SU-DHL-6 (cell line): ENCODE data around the gene SINHCAF.

Experiments
- H2AFZ ChIP-seq: fragments of 200-600 bp; sonication (generic); 2 replicates; pipeline ENCODE4 v1.6.1; 2014; ENCODE audit warnings: low read depth, mild to moderate bottlenecking, moderate library complexity, mixed read lengths, antibody characterized with exemption, low read length; ENCODE audit not compliant: severe bottlenecking
- H3F3A ChIP-seq: fragments of 200-600 bp; shearing (Covaris generic); 2 replicates; pipeline ENCODE4 v1.6.0; 2016; ENCODE audit warnings: antibody characterized with exemption, mild to moderate bottlenecking; ENCODE audit not compliant: insufficient read depth
- H3K27ac ChIP-seq: fragments of 200-600 bp; sonication (generic); 2 replicates; pipeline ENCODE4 v1.5.1; 2016; ENCODE audit warnings: low read depth, mild to moderate bottlenecking, low read length, moderate library complexity, mixed read lengths
- H3K27me3 ChIP-seq: fragments of 200-600 bp; sonication (generic), shearing (Covaris generic); 2 replicates; pipeline ENCODE4 v1.6.0; 2014; ENCODE audit warnings: mild to moderate bottlenecking, low read length
- H3K36me3 ChIP-seq: fragments of 200-600 bp; sonication (generic); 2 replicates; pipeline ENCODE4 v1.6.1; 2014; ENCODE audit warnings: mild to moderate bottlenecking, low read length, mixed read lengths
- H3K4me2 ChIP-seq: fragments of 300-600, 200-600 bp; shearing (Covaris generic), sonication (generic); 2 replicates; pipeline ENCODE4 v1.6.0; 2014; ENCODE audit warnings: low read length, low read depth, mild to moderate bottlenecking; ENCODE audit not compliant: poor library complexity, severe bottlenecking
- H3K4me3 ChIP-seq: fragments of 200-600 bp; sonication (generic); 2 replicates; pipeline ENCODE4 v1.5.1; 2014; ENCODE audit warnings: antibody characterized with exemption, low read length, mild to moderate bottlenecking, mixed read lengths; ENCODE audit not compliant: insufficient read depth, poor library complexity, severe bottlenecking
- H3K79me2 ChIP-seq: fragments of 200-600 bp; sonication (generic); 2 replicates; pipeline ENCODE4 v1.6.1; 2014; ENCODE audit warnings: mild to moderate bottlenecking, low read length, moderate library complexity; ENCODE audit not compliant: insufficient read depth
- H3K9ac ChIP-seq: fragments of 200-600 bp; sonication (generic); 2 replicates; pipeline ENCODE4 v1.7.0; 2014; ENCODE audit warnings: mild to moderate bottlenecking, low read length
- H3K9me2 ChIP-seq: fragments of 200-600 bp; sonication (generic); replicated peaks from 2 replicates; pipeline ENCODE4 v1.6.1; 2014; ENCODE audit warnings: low read length; ENCODE audit not compliant: insufficient read depth
- H3K9me3 ChIP-seq: fragments of 200-600 bp; sonication (generic); 2 replicates; pipeline ENCODE4 v1.6.1; 2014; ENCODE audit warnings: low read length, mixed read lengths; ENCODE audit not compliant: insufficient read depth
- H4K20me1 ChIP-seq: fragments of 200-600 bp; sonication (generic); 2 replicates; pipeline ENCODE4 v1.6.1; 2014; ENCODE audit warnings: low read depth, mild to moderate bottlenecking, antibody characterized with exemption, low read length, moderate library complexity, mixed read lengths
- EZH2phosphoT487 ChIP-seq: fragments of 200-600 bp; sonication (generic), shearing (Covaris generic); conservative IDR thresholded peaks from 2 replicates; pipeline ENCODE4 v1.6.1; 2018; ENCODE audit warnings: mild to moderate bottlenecking, antibody characterized with exemption, low read length, moderate library complexity, mixed read lengths
- TF ChIP-seq, protein P1 (sequence below): fragments of 200-600 bp; sonication (generic); IDR thresholded peaks from one replicate; pipeline ENCODE4 v1.5.1; 2017; ENCODE audit warnings: antibody characterized with exemption, mild to moderate bottlenecking, low read length, moderate library complexity; ENCODE audit not compliant: insufficient read depth, poor library complexity, severe bottlenecking

The SINHCAF gene

DNA sequence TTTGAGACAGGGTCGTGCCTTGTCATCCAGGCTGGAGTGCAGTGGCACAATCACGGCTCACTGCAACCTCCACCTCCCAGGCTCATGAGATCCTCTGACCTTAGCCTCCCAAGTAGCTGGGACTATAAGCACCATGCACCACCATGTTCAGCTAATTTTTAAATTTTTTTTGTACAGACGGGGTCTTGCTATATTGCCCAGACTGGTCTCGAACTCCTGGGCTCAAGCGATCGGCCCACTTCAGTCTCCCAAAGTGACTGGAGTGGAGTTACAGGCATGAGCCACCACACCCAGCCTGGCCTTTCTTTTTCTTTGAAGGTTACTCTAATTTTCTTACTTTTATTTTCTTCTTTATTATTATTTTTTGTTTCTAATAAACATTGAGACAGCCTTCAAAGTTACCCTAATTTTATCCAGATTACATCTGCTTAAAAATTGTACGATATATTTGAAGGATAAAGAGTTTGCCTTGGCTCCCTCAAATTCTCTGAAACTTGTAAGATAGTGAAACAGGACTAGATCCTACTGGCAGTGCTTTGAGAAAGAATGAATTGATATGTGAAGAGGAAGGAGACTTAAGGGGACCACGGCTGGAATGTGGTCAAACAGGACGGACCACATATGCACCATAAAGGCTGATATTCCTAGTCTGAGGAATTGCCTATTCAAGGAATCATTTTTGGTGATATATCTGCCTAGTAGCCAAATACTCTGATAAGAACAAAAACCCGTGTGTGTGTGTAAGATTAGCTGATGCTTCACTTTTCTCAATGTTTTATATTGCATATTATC is 14.1 kb upstream of the SINHCAF start:
- no peak overlapping the region for H2AFZ ChIP-seq
- H3K4me3 ChIP-seq: no peak overlapping the region
- no peaks in the 10 kb centered on the region for H3K9me2 ChIP-seq
- no peaks in the 10 kb centered on the region for H4K20me1 ChIP-seq
- H3K9ac ChIP-seq: no peak overlapping the region
- H3K36me3 ChIP-seq: no peaks in the 10 kb centered on the region
- H3K9me3 ChIP-seq: no peaks in the 10 kb centered on the region
- no peaks in the 10 kb centered on the region for H3K79me2 ChIP-seq
- no peak overlapping the region for H3K4me2 ChIP-seq
- TF ChIP-seq, protein P1, sequence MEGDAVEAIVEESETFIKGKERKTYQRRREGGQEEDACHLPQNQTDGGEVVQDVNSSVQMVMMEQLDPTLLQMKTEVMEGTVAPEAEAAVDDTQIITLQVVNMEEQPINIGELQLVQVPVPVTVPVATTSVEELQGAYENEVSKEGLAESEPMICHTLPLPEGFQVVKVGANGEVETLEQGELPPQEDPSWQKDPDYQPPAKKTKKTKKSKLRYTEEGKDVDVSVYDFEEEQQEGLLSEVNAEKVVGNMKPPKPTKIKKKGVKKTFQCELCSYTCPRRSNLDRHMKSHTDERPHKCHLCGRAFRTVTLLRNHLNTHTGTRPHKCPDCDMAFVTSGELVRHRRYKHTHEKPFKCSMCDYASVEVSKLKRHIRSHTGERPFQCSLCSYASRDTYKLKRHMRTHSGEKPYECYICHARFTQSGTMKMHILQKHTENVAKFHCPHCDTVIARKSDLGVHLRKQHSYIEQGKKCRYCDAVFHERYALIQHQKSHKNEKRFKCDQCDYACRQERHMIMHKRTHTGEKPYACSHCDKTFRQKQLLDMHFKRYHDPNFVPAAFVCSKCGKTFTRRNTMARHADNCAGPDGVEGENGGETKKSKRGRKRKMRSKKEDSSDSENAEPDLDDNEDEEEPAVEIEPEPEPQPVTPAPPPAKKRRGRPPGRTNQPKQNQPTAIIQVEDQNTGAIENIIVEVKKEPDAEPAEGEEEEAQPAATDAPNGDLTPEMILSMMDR: no peak
- no peak for TF ChIP-seq EZH2phosphoT487
- H3K27ac ChIP-seq: no peak overlapping the region
- H3K27me3 ChIP-seq: no peaks in the 10 kb centered on the region
- no peaks in the 10 kb centered on the region for H3F3A ChIP-seq

GRCh38 chr12:31337952-31338351 is 12.0 kb upstream of the SINHCAF start:
- Histone ChIP-seq H3K36me3 (no peaks in the 10 kb centered on the region), H4K20me1 (no peaks in the 10 kb centered on the region), H3F3A (no peaks in the 10 kb centered on the region), H3K9me2 (no peaks in the 10 kb centered on the region), H3K79me2 (no peaks in the 10 kb centered on the region), H3K27me3 (no peaks in the 10 kb centered on the region), H3K9me3 (no peaks in the 10 kb centered on the region), H3K9ac (no peak overlapping the region), H2AFZ (no peak overlapping the region), H3K4me2 (no peak overlapping the region), H3K27ac (no peak overlapping the region), H3K4me3 (no peak overlapping the region)
- TF ChIP-seq, protein P1: no peak
- TF ChIP-seq EZH2phosphoT487: no peak

GRCh38 chr12:31331242-31331641 is 5.3 kb upstream of the SINHCAF start:
- Histone ChIP-seq H4K20me1 (no peaks in the 10 kb centered on the region), H3K27ac (no peak overlapping the region), H3K4me2 (peak overlapping the region; percentile 25), H2AFZ (no peak overlapping the region), H3K9ac (no peak overlapping the region), H3K9me2 (no peaks in the 10 kb centered on the region), H3K4me3 (no peak overlapping the region), H3K27me3 (no peaks in the 10 kb centered on the region), H3K36me3 (no peaks in the 10 kb centered on the region), H3K9me3 (no peaks in the 10 kb centered on the region), H3F3A (no peaks in the 10 kb centered on the region; the same call in none of the 2 replicates), H3K79me2 (no peaks in the 10 kb centered on the region)
- TF ChIP-seq EZH2phosphoT487: no peak
- TF ChIP-seq, protein P1: no peak
